Activated naive CD4-positive, alpha-beta T cell treated with anti-CD3 and anti-CD28 coated beads, Interleukin-2, amount 50 U/mL, for 72 hours (primary cell): ENCODE results near the gene KCTD1. TPM values are rescaled to one million over a fixed set of nuclear protein-coding genes. Genes with fewer than 3 reads are reported as not detected.

Source experiments
- ATAC-seq, 2 donors: fragments of 150-1000 bp; cut with Tn5 transposase; 2 replicates each; pipeline ENCODE4 v1.10.0; 2021; ENCODE audit warnings: mild to moderate bottlenecking in 2 of 2, moderate library complexity in 2 of 2
- DNase-seq, 2 donors: peaks; one replicate each; pipeline ENCODE4 v3.0.0; 2021 to 2022; ENCODE audit warnings: low spot score in 2 of 2
- H3K27ac Mint-ChIP-seq, 2 donors: one replicate each; pipeline ENCODE4 v1.8.0; 2022; ENCODE audit warnings: mild to moderate bottlenecking in 2 of 2, mixed read lengths in 2 of 2
- H3K36me3 Mint-ChIP-seq, 2 donors: one replicate each; pipeline ENCODE4 v1.8.0; 2022; ENCODE audit warnings: mixed read lengths in 2 of 2
- H3K9me3 Mint-ChIP-seq, 2 donors: one replicate each; pipeline ENCODE4 v1.8.0; 2022; ENCODE audit warnings: mixed read lengths in 2 of 2
- total RNA-seq, 2 donors: library from RNA; stranded (reverse); gene quantifications; one replicate each; pipeline ENCODE4 v1.2.3, GENCODE V29; 2022

Gene KCTD1
- total RNA-seq, result 1 to 10 TPM; 1.4 to 4.5 TPM

GRCh38 chr18:26548415-26549262 is at the start of gene KCTD1:
Gene KCTD1, minus strand, starts transcription at chr18:26548553. Its CDS starts 17 bp downstream, at chr18:26548536.
- Mint-ChIP-seq H3K27ac (no peak within 1 kb of the TSS), H3K36me3 (no peaks in the 10 kb centered on the region), H3K9me3 (no peaks in the 10 kb centered on the region)
- DNase-seq (peak; percentile 65 to 69), ATAC-seq (peak; percentile 72 to 78)

DNA sequence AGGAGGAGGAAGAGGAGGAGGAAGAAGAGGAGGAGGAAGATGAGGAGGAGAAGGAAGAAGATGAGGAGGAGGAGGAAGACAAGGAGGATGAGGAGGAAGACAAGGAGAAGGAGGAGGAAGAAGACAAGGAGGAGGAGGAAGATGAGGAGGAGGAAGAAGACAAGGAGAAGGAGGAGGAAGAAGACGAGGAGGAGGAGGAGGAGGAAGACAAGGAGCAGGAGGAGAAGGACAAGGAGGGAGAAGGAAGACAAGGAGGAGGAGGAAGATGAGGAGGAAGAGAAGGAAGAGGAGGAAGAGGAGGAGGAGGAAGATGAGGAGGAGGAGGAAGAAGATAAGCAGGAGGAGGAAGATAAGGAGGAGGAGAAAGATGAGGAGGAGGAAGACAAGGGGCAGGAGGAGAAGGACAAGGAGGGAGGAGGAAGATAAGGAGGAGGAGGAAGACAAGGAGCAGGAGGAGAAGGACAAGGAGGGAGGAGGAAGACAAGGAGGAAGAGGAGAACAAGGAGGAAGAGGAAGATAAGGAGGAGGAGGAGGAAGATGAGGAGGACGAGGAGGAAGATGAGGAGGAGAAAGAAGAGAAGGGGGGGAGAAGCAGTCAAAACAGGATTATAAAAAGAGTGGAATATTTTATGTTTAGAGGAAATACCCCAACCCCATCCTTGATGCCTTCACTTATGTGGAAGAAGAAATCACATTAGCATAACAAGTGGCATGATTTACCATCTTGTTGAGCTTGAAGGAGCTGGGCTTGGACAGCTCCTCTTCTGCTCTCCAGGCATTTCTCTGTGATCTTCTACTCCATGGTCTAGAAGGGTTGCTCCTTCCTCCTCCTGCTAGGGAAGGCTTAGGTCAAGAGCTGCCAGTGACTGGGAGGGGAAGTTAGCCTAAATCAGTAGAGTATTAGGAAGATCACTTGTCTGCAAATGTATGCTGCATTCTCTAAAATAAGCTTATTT is 45.3 kb upstream of the KCTD1 start:
- Mint-ChIP-seq H3K27ac (peak overlapping the region in 1 of 2 donors; percentile 44), H3K36me3 (no peaks in the 10 kb centered on the region), H3K9me3 (peaks cover 4 to 5% of the 10 kb centered on the region in 2 donors)
- ATAC-seq, result no peak
- DNase-seq, result no peak

DNA sequence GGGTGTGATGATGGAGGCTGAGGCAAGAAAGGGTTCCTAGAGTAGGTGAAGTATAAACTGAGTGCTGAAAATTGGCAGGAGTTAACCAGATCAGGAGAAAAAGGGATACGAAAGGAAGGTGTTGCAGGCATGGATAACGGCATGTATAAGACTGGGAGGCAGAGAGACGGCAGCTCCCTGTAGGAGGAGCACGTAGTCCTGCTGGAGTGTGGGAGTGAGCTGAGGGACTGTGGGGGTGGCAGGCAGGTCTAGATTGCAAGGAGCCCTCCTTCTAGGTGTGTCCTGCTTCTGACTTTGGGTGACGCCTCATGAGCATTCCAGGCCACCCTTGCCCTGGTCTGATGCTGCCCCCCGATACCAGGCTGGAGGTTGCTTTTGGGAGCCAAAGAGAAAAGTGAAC is 36.4 kb upstream of the KCTD1 start:
- H3K27ac Mint-ChIP-seq, result no peak overlapping the region

DNA sequence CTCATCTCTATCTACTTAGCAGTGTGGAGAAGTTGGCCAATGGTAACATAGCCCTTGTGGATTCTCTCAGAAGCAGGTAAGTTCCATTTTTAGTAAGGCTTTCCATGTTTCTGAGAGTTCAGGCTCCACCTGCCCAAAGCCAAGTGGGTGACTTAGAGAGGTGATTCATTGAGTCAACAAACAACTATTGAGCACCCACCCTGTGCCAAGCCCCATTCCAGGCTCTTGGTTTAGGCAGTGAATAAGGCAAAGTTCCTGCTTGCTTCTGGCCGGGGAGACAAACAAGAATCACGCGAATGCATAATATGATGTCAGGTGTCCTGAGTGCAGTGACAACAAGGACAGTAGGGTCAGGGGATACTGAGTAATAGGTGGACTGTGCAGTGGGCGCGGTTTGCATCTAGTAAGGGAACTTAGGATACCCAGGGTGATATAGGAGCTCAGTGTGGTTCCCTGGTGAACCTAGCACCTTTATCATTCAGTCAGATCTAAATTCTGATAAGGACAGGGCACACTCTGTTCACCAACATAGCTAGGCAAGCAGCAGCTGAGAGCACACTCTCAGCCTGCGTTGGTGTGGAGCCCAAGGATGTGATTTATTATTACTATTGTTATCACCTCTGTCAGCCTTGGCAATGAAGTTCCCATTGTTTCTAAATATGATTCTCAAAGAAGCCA is 31.7 kb upstream of the KCTD1 start:
- DNase-seq (no peak), ATAC-seq (no peak)
- H3K36me3 Mint-ChIP-seq, result no peaks in the 10 kb centered on the region
- no peaks in the 10 kb centered on the region for H3K9me3 Mint-ChIP-seq
- H3K27ac Mint-ChIP-seq, result no peak overlapping the region

More for the DNA sequence above, 36.4 kb upstream of the KCTD1 start:
- ATAC-seq (no peak), DNase-seq (no peak)
- Mint-ChIP-seq H3K9me3 (no peaks in the 10 kb centered on the region), H3K36me3 (no peaks in the 10 kb centered on the region)

DNA sequence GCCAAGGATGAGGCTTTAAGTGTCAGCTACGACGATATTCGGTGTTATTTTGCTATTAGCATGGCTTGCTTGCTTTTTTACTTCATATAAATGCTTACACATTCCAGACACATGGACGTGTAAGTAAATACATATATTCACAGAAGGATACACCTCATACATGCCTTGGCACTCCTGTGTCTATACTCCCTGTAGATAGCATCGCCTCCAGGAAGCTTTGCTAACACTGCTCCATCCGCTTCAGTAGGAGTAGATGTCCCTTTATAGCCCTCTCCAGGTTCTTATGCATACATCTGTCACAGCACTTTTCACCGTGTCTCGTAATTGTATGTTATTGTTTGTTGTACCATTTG is 27.5 kb upstream of the KCTD1 start:
- H3K36me3 Mint-ChIP-seq, result no peaks in the 10 kb centered on the region
- no peak overlapping the region for H3K27ac Mint-ChIP-seq
- no peaks in the 10 kb centered on the region for H3K9me3 Mint-ChIP-seq
- ATAC-seq, result no peak
- DNase-seq, result no peak

DNA sequence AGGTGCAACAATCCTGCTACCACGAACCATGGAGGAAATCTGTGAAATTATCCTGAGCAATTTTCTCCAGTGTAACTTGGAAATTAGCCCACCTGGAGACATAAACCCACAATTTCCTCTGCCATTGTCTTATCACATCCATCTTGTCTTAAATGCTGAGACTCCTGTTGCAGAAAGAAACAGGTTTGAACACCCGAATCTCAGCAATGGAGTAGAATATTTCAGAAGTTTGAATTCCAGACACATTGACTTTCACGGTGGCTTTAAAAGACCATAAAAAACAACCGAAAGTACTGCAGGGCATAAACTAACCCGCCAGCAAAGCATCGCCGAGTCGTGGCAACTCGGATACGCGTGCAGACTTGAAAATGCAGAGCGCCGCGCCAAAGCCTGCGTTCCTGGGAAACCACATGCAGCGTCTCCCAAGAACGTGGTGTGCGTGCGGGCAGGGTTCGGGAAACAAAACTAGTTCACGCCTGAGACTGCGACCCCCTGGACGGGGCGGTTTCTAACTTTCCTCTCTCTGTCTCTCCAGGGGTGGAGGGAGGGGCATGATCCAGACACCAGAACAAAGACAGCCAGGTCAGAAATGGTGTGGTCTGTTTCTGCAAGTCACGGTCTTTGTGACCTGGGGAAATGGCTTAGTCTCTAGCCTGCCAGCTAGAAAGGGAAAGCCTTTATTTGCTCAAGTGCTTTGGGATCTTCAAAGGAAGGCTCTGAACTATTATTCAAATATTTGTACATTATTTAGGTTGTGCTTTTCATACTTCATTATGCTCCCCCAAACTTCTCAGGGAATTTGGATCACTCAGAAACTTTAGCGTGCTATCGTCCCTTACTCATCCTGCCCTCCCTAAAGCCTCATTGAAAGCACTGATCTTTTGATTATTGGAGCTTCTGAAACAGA is 26.9 kb upstream of the KCTD1 start:
- no peak for ATAC-seq
- no peaks in the 10 kb centered on the region for H3K9me3 Mint-ChIP-seq
- peak in 1 of 2 donors; percentile 3 for DNase-seq
- no peaks in the 10 kb centered on the region for H3K36me3 Mint-ChIP-seq
- H3K27ac Mint-ChIP-seq, result no peak overlapping the region

DNA sequence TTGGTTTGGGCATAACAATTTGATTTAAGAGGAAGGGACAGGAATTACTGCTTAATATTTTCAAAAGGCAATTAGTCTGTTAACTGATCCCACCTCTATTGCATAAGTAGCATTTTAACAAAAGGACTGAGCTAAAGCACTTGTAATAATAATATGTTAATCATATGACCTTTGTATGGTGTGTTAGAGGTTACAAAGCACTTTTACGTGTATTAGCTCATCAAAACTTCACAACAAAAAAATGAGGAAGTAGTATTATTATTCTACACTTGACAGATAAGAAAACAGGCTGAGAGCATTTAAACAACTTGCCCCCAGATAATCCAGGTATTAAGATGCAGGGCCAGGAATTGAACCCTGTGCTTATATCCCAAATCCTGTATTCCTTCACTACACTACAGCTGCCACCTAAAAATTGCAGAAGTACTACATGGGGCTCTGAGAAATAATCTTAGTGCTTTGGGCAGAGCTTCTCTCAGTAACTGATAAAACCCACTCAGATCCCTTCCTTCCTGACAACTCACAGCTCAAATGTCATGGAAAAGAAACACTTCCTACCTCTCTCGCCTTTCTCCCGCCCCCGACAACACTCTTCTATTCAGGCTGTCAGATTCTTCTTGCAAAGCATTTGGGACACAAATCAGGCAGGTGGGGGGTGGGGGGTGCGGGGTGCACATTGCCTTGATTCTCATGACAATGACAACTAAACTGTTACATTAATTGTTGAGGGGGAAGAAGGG is 20.7 kb upstream of the KCTD1 start:
- DNase-seq (no peak), ATAC-seq (no peak)
- Mint-ChIP-seq H3K36me3 (no peaks in the 10 kb centered on the region), H3K27ac (no peak overlapping the region), H3K9me3 (no peaks in the 10 kb centered on the region)

GRCh38 chr18:26568513-26568912 is 20.2 kb upstream of the KCTD1 start:
- ATAC-seq (no peak), DNase-seq (no peak)
- no peak overlapping the region for H3K27ac Mint-ChIP-seq
- H3K36me3 Mint-ChIP-seq, result no peaks in the 10 kb centered on the region
- peaks cover 0 to under 1% of the 10 kb centered on the region in 2 donors for H3K9me3 Mint-ChIP-seq

DNA sequence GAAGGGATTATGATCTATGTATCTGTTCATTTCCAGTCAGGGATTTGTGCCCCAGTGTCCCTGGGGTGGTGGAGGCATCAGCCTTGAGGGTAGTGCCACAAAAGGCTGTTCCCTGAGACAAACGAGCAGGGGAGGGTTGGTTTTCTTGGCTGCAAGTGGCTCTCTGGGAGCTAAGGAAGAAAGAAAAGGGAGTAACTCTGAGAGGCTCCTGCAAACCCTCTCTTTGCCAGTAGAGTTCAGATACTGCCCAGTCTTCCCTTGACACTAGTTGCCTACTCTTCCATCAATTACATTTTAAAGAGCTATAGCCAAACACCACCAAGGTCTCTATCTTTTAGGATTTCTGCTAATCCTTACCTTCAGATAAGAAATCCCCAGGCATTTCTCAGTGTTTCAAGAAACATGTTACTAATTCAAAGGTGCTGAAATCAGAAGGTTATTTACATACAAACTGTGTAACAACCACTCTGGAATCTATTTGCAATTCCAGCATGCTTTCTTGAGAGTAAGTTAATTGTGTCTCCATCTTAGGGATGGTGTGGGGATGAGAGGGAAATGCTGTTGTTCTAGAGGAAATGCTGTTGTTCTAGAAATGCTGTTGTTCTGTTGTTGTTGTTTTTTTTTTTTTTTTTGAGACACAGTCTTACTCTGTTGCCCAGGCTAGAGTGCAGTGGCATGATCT is 18.7 kb upstream of the KCTD1 start:
- ATAC-seq (no peak), DNase-seq (no peak)
- Mint-ChIP-seq H3K9me3 (peaks cover 4 to 7% of the 10 kb centered on the region in 2 donors), H3K36me3 (peaks cover 0 to 4% of the 10 kb centered on the region in 2 donors), H3K27ac (no peak overlapping the region)

DNA sequence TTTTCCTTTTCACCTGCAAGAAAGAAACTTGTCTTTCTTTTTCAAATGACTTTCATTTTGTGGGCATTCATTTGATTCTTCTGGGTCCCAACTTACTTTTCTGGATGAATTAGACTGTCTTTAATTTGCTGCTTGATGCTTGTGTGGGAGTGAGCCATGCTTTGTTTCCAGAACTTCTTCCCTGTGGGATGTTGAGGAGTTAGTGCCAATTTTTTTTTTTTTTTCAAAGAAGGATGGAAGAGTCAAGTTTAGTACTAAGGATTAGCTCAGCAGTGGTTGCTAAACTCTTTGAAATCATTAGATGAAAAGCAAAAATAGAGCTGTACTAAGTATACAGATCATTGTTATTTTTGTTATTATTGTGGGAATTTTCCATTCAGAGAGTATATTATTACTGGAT is 17.2 kb upstream of the KCTD1 start:
- H3K27ac Mint-ChIP-seq, result no peak overlapping the region
- ATAC-seq, result no peak

DNA sequence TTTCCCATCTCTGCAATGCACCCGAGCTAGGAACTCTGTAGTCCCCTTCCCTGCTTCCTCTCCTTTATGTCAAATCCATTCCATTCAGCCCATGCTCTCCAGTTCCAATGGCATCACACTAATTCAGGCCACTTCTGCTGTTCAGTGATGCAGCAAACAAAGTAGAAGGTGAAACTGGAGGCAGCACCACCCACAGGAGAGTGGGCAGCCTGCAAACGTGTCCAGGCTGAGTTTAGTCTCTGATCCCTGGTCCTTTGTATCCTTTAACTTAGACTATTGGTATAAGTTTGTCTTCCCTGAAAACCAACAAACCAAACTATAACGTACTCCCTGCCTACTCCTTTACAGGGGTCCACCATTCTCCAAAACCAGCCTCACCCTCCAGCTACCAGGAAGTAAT is 14.7 kb upstream of the KCTD1 start:
- no peak for ATAC-seq
- H3K9me3 Mint-ChIP-seq, result peaks cover 4 to 7% of the 10 kb centered on the region in 2 donors

More for the DNA sequence above, 17.2 kb upstream of the KCTD1 start:
- DNase-seq, result no peak
- Mint-ChIP-seq H3K36me3 (peaks cover 0 to 4% of the 10 kb centered on the region in 2 donors), H3K9me3 (peaks cover 4 to 7% of the 10 kb centered on the region in 2 donors)

DNA sequence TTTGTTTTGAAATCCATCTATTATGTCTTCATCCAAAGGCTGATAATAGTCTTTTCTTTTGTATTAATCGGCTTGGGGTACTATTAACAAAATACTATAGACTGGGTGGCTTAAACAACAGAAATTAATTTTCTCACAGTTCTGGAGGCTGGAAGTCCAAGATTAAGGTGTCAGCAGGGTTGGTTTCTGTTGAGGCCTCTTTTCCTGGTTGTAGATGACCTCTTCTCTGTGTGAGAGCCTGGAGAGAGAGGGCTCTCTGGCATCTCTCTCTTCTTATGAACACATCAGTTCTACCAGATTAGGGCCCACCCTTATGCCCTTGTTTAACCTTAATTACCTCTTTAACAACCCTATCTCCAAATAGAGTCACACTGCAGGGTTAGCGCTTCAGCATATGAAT is 14.2 kb upstream of the KCTD1 start:
- Mint-ChIP-seq H3K9me3 (peaks cover 4 to 7% of the 10 kb centered on the region in 2 donors), H3K36me3 (peaks cover 0 to 4% of the 10 kb centered on the region in 2 donors), H3K27ac (no peak overlapping the region)
- ATAC-seq (no peak), DNase-seq (no peak)

More for the DNA sequence above, 14.7 kb upstream of the KCTD1 start:
- Mint-ChIP-seq H3K36me3 (peaks cover 0 to 4% of the 10 kb centered on the region in 2 donors), H3K27ac (no peak overlapping the region)
- no peak for DNase-seq

DNA sequence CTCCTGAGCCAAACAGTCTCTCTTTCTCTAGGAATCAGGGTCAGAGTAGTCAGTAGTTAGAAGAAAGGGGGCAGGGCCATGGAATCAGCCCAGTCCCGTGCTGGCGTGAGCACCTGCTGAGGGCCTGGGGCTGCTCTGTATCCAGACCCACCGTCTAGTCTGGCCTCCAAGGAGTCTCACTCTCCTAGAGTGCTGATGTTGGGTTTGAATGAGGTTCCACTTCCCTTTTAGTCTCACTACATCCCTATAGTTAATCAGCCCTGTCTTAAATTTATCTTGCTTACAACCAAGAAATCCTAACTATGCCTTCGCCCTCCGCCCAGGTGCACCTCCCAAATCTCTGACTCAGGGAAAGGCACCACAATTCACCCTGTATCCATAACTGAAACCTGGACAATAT is 13.4 kb upstream of the KCTD1 start:
- Mint-ChIP-seq H3K36me3 (peaks cover 0 to 4% of the 10 kb centered on the region in 2 donors), H3K27ac (no peak overlapping the region), H3K9me3 (peaks cover 4 to 7% of the 10 kb centered on the region in 2 donors)
- ATAC-seq (no peak), DNase-seq (no peak)

DNA sequence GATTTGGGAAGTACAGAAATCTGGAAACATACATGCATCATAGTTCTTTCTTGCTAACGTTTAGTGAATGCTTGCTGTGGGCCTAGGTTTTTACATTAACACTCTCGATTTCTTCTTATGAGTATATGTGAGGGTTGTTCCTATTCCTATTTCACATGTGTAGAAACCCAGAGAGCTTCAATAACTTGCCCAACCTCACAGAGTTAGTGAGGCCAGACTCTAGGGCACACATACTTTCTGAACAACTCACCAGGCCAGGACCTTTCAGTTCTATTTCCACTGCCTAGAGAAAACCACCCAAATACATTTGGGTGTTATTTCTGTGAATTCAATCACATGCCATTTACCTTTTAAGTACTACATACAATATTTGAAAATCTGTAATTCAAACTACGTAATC is 8.2 kb upstream of the KCTD1 start:
- ATAC-seq, result no peak
- no peak for DNase-seq
- Mint-ChIP-seq H3K9me3 (no peaks in the 10 kb centered on the region), H3K27ac (no peak overlapping the region), H3K36me3 (no peaks in the 10 kb centered on the region)
